ENCODE results near the gene KMO.

Gene KMO

GRCh38 chr1:241591317-241591716 lies 59.1 kb downstream of the KMO start:
- no peak overlapping the region for H3K4me3 ChIP-seq (ENCODE audit: low read depth, low read length)
- TF ChIP-seq, protein P1, sequence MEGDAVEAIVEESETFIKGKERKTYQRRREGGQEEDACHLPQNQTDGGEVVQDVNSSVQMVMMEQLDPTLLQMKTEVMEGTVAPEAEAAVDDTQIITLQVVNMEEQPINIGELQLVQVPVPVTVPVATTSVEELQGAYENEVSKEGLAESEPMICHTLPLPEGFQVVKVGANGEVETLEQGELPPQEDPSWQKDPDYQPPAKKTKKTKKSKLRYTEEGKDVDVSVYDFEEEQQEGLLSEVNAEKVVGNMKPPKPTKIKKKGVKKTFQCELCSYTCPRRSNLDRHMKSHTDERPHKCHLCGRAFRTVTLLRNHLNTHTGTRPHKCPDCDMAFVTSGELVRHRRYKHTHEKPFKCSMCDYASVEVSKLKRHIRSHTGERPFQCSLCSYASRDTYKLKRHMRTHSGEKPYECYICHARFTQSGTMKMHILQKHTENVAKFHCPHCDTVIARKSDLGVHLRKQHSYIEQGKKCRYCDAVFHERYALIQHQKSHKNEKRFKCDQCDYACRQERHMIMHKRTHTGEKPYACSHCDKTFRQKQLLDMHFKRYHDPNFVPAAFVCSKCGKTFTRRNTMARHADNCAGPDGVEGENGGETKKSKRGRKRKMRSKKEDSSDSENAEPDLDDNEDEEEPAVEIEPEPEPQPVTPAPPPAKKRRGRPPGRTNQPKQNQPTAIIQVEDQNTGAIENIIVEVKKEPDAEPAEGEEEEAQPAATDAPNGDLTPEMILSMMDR (IDR thresholded peaks at IDR 0.05; ENCODE audit: control insufficient read depth, extremely low read depth, insufficient read depth), result no peak
- no peak for DNase-seq (ENCODE audit: low read depth)

DNA sequence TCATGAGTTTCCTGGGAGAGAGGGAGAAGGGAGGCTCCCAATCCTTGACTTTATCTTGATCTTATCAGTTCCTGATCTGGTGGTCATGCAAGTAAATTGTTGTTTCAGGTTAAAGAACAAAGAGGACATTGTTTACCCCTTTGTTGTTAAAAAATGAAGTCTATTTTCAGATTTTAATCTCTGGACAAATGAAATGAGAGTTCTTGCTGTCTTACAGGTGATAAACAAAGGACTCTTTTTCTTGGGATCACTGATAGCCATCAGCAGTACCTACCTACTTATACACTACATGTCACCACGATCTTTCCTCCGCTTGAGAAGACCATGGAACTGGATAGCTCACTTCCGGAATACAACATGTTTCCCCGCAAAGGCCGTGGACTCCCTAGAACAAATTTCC lies 59.6 kb downstream of the KMO start:
- H3K4me3 ChIP-seq (ENCODE audit: low read depth, low read length), result no peak overlapping the region
- TF ChIP-seq, protein P1 (IDR thresholded peaks at IDR 0.05; ENCODE audit: control insufficient read depth, extremely low read depth, insufficient read depth), result no peak
- DNase-seq (ENCODE audit: low read depth), result no peak

DNA sequence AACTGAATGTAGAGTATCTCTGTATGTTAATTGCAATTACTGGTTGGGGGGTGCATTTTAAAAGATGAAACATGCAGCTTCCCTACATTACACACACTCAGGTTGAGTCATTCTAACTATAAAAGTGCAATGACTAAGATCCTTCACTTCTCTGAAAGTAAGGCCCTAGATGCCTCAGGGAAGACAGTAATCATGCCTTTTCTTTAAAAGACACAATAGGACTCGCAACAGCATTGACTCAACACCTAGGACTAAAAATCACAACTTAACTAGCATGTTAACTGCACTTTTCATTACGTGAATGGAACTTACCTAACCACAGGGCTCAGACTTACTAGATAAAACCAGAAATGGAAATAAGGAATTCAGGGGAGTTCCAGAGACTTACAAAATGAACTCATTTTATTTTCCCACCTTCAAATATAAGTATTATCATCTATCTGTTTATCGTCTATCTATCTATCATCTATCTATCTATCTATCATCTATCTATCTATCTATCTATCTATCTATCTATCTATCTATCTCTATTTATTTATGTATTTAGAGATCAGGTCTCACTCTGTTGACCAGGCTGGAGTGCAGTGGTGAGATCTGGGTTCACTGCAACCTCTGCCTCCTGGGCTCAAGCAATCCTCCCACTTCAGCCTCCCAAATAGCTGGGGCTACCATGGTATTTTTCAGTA lies 60.2 kb downstream of the KMO start:
- no peak for DNase-seq (ENCODE audit: low read depth)
- TF ChIP-seq, protein P1 (IDR thresholded peaks at IDR 0.05; ENCODE audit: control insufficient read depth, extremely low read depth, insufficient read depth), result no peak
- no peak overlapping the region for H3K4me3 ChIP-seq (ENCODE audit: low read depth, low read length)

DNA sequence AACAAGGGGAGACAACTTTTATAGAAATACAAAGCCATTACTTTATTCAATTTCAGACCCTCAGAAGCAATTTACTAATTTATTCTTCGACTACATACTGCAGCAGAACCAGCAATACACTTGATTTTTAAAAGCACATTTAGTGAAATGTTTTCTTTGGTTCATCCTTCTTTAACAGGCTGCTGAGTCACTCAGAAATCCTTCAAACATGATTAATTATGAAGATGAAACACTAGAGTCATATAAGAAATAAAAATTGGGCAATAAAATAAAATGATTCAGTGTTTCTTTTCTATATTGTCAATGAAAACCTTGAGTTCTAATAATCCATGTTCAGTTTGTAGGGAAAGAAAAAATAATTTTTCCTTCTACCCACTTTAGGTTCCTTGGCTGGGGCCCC lies 61.0 kb downstream of the KMO start:
- TF ChIP-seq, protein P1 (IDR thresholded peaks at IDR 0.05; ENCODE audit: control insufficient read depth, extremely low read depth, insufficient read depth), result no peak
- DNase-seq (ENCODE audit: low read depth), result no peak

DNA sequence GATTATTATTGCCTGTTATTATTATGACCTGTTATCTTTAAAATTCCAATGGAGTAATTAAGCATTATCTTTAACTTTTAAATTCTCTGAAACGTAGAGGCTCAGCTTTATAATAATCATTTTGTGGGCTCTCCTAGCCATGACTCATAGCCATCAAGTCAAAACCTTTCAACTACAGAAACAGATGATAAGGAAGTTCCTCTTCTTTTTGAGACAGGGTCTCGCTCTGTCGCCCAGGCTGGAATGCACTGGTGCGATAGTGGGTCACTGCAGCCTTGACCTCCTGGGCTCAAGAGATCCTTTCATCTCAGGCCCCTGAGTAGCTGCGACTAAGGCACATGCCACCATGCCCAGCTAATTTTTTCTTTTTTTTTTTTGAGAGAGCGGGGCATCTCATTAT lies 64.5 kb downstream of the KMO start:
- no peak overlapping the region for H3K4me3 ChIP-seq (ENCODE audit: low read depth, low read length)
- DNase-seq (ENCODE audit: low read depth), result no peak
- TF ChIP-seq, protein P1 (IDR thresholded peaks at IDR 0.05; ENCODE audit: control insufficient read depth, extremely low read depth, insufficient read depth), result no peak

More for the DNA sequence above, 61.0 kb downstream of the KMO start:
- H3K4me3 ChIP-seq (ENCODE audit: low read depth, low read length), result no peak overlapping the region

- TF ChIP-seq, protein P1 (IDR thresholded peaks at IDR 0.05; ENCODE audit: control insufficient read depth, extremely low read depth, insufficient read depth), result no peak
- DNase-seq (ENCODE audit: low read depth), result no peak
- no peak overlapping the region for H3K4me3 ChIP-seq (ENCODE audit: low read depth, low read length)
Observed at GRCh38 chr1:241598249-241598648, 66.1 kb downstream of the KMO start.

GRCh38 chr1:241600496-241600901 lies 68.3 kb downstream of the KMO start:
- no peak overlapping the region for H3K4me3 ChIP-seq (ENCODE audit: low read depth, low read length)
- TF ChIP-seq, protein P1 (IDR thresholded peaks at IDR 0.05; ENCODE audit: control insufficient read depth, extremely low read depth, insufficient read depth), result no peak
- DNase-seq (ENCODE audit: low read depth), result no peak

All from LNCaP clone FGC (cell line).